SK-N-SH (cell line): ENCODE data around the gene LUC7L3.

Source experiments
- CTCF ChIP-seq: fragments of 200-600 bp; sonication (generic); IDR thresholded peaks from 2 replicates; pipeline ENCODE4 v1.6.1; 2017; ENCODE audit warnings: antibody characterized with exemption, mild to moderate bottlenecking, moderate library complexity
- JUND ChIP-seq: IDR thresholded peaks from 2 replicates; pipeline ENCODE4 v1.4.0; 2012
- NRF1 ChIP-seq: IDR thresholded peaks from 2 replicates; pipeline ENCODE4 v1.6.1; 2012; ENCODE audit warnings: low read depth, mild to moderate bottlenecking, low read length
- POLR2AphosphoS5 ChIP-seq: IDR thresholded peaks from 2 replicates; pipeline ENCODE4 v1.6.1; 2012; ENCODE audit warnings: low read depth, low read length
- SIN3A ChIP-seq: IDR thresholded peaks from 2 replicates; pipeline ENCODE4 v1.6.1; 2012; ENCODE audit warnings: low read depth, mild to moderate bottlenecking, low read length, moderate library complexity, borderline replicate concordance
- SMC3 ChIP-seq: IDR thresholded peaks from 2 replicates; pipeline ENCODE4 v1.6.1; 2012; ENCODE audit warnings: low read depth, low read length, improper control_type of control experiment
- TCF12 ChIP-seq: IDR thresholded peaks from 2 replicates; pipeline ENCODE4 v1.4.0; 2012
- TF ChIP-seq, protein P1 (sequence below): fragments of 150-350 bp; IDR thresholded peaks from 2 replicates; pipeline ENCODE4 v1.6.1; 2017; ENCODE audit warnings: antibody characterized with exemption, low read length, low read depth, borderline replicate concordance

- TF ChIP-seq POLR2AphosphoS5 (no peak), CTCF (no peak; the same call in 1 of the 2 replicates), TCF12 (no peak), JUND (no peak), SIN3A (no peak), SMC3 (no peak), NRF1 (no peak)
- TF ChIP-seq, protein P1, sequence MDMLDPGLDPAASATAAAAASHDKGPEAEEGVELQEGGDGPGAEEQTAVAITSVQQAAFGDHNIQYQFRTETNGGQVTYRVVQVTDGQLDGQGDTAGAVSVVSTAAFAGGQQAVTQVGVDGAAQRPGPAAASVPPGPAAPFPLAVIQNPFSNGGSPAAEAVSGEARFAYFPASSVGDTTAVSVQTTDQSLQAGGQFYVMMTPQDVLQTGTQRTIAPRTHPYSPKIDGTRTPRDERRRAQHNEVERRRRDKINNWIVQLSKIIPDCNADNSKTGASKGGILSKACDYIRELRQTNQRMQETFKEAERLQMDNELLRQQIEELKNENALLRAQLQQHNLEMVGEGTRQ: no peak
Observed at GRCh38 chr17:50697663-50698272, 21.6 kb upstream of the LUC7L3 start.
